CD4-positive, alpha-beta T cell treated with Interleukin-6 at 100 ng/mL for 8 hours (primary cell): Measurements from ENCODE around the gene TOP3A.

Experiments
- DNase-seq: peaks from one replicate; pipeline ENCODE4 v3.0.0-alpha.2; 2020; ENCODE audit warnings: mixed read lengths, low spot score

TOP3A gene

DNA sequence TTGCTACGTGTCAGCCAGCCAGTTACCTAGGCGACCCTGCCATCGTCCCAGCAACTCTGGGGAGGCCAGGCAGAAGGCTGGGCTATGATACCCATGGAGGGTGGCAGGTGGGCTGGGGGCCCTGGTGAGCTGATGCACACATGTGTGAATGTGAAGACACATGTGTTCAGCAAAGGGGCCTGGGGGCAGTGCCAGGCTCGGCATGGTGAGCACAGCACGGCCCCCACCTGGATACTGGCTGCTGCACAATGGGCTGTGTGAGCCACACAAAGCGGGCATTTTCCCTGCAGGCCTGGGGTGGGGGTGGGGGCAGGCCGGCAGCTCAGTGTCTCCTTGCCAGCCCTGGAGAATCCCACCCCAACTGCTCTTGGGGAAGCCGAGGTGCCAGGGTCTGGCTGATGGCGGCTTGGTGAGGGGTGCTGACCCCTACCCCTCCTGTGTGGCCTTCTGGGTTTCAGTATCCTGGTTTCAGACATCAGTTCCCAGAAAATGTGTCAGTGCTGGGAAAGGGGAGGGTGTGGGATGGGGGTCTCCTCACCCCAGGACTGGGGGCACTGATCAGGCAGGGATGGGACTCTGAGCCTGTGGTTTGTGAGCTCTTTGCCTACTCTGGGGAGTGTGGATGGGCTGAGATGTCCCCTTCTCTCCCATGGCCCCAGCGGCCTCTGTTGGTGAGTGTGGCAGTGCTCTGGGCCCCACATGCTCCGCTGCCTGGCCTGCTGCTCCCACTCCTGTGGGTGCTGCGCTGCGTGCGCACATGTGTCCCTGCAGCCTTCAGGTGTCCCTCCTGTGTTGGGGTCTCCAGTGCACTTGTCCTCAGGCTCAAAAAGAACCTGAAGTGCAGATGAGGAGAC, 84.3 kb downstream of the TOP3A start:
- DNase-seq: no peak

DNA sequence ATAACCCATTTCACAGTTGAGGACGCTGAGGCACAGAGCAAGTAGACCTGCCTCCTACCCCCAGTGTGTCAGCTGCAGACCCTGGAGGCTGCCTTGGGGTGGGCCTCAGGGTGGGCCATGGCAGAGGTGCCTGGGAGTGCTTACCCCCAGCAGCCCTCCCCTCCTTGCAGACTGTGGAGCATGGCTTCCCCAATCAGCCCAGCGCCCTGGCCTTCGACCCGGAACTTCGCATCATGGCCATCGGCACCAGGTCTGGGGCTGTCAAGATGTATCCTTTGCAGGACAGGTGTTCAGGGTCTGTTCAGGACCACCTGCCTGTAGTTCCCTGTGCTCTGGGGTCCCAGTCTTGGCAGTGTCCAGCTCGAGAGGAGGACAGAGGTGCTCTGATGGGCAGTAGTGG, 85.0 kb downstream of the TOP3A start:
- no peak for DNase-seq

DNA sequence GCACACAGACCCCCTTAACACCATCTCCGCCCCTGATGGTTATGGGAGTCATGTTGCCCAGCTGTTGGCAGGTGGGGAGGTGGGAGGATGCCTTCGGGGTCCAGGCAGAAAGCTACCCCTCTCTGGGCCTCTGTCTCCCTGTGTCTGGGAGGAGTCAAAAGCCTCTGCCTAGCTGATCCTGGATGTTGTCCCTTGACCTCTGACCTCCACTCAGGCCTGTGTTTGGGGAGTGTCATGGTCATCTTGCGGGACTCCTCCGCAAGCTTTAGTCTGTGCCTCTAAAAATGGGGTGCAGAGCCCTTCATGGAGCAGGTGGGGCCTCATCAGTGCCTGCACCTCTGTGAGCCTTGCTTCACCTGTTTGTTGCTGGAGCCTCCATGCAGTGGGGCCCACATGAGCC, 85.5 kb downstream of the TOP3A start:
- DNase-seq: no peak

DNA sequence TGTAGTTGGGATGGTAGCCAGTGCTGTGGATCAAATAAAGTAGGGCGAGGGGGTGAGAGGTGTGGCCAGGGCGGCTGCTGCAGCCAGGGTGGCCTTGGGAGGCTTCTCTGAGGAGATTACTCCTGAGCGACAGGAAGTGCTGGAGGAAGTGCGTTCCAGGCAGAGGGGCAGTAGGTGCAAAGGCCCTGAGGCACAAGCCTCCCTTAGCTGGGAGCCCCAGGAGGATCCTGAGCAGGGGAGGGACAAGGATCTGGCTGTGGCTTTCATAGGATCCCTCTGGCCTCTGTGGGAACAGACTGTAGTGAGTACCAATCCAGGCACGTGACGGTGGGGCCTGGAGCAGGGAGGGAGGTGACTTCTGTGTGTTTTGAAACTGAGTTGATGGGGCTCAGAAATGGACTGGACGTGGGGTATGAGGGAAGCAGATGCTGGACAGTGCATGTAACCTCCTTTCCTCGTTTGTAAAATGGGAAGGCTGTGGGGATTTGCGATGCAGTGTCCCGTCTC, 86.6 kb downstream of the TOP3A start:
- DNase-seq: no peak

DNA sequence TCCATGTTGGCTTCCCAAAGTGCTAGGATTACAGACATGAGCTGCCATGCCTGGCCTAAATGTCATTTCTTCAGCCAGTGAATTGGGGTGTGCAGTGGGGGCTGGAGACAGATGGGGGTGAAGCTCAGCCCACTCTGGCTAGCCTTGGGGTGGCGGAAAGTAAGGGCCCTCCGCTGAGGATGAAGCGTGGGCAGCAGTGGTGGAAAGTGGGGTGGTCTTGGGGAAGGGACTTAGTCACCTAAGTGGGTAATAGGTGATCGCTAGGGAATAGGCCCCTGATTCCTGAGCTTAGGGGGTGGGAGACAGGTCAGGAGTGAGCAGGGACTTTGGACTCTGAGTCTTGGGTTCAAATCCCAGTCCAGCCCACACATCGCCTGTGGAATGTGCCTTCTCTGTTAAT, 87.2 kb downstream of the TOP3A start:
- DNase-seq: no peak

DNA sequence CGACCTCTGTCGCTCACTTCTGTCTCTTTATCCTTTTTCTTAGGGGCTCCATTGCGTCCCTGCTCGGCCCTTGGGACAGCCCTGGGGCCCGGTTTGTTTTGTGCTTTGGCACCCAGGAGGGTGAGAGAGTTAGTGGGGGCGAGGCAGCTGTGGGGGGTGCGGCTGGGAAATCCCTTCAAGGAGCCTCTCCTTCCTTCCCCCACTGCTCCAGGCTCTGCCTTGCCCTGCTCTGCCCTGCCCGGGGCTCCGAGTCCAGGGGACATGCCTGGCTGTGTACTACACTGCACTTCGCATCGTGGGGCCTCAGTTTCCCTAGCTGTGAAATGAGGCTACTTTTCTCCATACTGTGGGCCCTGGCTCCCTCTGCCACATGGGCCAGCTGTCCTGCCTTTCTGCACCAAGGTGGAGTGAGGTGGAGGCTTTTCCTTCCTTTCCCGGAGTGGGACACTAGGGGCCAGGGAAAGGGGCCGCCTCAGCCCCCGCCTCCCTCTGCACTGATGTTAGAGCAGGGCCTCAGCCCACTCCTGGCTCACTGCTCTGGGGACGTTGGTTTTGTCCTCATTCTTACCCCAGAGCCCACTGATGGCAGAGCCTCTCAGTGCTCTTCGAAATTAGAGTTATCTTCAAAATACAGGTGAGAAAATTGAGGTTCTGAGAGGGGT, 88.4 kb downstream of the TOP3A start:
- DNase-seq: no peak

DNA sequence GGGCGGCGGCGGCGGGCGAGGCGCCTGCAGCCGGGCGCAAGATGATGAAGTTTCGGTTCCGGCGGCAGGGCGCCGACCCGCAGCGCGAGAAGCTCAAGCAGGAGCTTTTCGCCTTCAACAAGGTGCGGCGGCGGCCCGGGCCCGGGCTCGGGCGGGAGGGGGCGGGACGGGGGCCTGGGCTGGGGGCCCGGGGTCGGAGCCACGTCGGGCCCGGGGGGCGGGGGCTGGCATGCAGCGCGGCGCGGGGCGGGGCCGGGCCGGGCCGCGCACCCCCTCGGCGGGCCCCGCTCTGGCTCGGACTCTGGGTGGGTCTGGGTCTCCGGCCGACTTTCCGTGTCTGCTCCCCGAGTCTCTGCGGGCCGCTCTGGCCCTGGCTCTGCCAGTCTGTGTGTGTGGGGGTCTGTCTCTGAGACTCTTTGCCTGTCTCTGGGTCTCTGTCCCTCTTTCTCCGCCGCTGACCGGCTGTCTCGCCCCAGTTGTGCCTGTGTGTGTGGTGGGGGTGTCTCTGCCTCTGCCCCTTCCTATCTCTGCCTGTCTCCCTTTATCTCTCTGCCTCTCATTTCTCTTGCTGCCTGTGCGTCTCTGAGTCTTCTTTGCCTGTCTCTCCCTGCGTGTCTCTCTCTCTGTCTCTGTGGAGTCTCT, 89.0 kb downstream of the TOP3A start:
- no peak for DNase-seq

DNA sequence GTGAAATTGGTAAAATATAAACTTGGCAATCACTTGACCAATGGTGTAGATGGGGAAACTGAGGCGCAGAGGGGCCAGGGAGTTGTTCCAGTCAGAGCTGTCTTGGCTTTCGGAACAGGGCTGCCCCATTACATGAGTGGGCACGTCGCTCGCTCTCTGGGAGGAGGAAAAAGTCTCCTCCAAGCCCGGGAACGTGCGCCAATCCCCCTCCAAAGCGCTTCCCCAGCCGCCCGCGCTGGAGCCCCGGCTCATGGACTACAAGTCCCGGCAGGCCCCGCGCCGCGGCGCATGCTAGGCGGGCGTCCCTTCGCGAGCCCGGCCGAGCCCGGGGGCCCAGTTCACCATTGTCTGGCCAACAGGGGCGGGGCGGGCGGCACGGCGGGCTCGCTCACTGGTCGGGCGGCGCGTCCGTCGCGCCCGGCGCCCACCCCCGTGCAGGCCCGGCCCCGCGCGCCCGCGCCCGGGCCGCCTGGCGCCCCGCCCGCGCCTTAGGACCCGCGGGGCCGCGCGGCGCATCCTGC, 89.6 kb downstream of the TOP3A start, which contains the start of gene LLGL1:
Gene LLGL1 (plus strand): TSS at position 515 of the 521 bp plus-strand sequence. CDS start 48 bp downstream, outside the sequence.
- DNase-seq: peak; percentile 95

DNA sequence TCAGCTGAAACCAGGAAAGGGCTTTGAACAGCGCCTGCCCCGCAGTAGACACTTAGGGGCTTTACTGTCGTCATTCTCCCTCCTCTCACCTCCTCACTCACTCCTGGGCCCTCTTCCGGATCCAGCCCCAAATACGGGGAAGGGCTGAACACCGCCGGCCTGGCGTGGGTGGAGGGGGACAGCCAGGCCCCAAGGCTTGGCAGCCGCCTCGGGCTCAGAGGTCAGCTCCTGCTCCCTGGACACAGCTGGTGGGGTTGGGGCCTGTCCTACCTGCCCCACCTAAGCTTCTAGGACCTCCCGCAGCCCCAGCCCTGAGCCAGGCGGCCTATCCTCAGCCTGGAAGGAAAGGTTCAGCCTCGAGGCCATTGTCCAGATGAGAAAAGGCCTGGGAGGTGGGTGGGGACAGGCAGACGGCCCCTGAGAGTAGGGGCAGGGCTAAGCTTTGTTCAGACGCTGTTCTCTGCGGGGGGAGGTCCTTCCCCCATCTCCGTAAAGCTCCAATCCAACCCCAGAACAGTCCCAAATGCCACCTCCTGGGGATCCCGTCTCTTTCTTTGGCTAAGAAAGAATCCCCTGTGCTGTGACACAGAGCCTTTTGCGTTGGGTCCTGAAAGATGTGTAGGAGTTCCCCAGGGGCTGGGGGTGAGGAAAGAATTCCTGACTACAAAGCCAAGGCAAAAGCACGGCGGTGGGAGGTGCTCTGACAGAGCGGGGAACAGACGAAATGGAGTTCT, 90.2 kb downstream of the TOP3A start:
- DNase-seq: no peak

DNA sequence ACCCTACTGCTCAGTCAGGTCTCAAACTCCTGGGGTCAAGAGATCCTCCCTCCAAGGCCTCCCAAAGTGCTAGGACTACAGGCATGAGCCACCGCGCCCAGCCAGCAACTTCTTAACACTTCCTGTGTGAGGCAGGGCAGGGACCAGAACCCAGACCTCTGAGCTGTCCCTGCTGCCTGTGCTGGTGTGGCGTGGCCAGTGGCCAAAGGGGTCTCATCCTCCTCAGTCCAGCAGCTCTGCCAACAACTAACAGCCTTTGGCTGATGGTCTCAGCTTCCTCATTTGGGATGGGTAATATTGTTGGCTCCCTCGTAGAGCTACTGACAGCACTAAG, 90.8 kb downstream of the TOP3A start:
- no peak for DNase-seq
